ENCODE measurements around the gene SLC25A21.
"Not testable (repeated sequence)": the region's sequence is repeated elsewhere in the genome, so short reads cannot be mapped to it uniquely, and the experiment has no call there.

The SLC25A21 gene

DNA sequence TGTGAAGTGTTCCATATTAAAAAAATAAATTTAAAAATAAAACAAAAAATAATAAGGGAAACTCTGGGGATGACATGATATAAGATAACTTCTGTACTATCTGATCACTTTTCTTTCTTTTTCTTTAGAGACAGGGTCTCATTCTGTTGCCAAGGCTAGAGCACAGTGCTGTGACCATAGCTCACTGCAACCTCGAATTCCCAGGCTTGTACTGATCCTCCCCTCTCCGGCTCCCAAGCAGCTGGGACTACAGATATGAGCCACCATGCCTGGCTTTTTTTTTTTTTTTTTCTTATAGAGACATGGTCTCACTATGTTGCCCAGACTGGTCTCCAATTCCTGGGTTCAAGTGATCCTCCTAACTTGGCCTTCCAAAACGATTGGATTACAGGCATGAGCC is 14.9 kb upstream of the SLC25A21 start:
- DNase-seq (ENCODE audit: low read depth in 2 of 2, low spot score in 1 of 2) = no peak

GRCh38 chr14:37186865-37187264 is 14.5 kb upstream of the SLC25A21 start:
- no peak for DNase-seq (ENCODE audit: low read depth in 2 of 2, low spot score in 1 of 2)

- no peak for DNase-seq (ENCODE audit: low read depth in 2 of 2, low spot score in 1 of 2)
Observed at GRCh38 chr14:37185670-37186069, 13.3 kb upstream of the SLC25A21 start.

DNA sequence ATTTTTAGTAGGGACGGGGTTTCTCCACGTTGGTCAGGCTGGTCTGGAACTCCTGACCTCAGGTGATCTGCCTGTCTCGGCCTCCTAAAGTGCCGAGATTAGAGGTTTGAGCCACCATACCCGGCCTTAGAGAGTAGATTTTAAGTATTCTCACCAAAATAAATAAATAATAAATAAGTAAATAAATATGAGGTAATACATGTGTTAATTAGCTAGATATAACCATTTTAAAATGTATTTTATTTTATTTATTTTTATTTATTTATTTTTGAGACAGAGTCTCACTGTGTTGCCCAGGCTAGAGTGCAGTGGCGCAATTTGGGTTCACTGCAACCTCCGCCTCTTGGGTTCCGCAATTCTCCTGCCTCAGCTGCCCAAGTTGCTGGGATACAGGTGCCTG is 12.1 kb upstream of the SLC25A21 start:
- DNase-seq (ENCODE audit: low read depth in 2 of 2, low spot score in 1 of 2) = not testable (repeated sequence)

GRCh38 chr14:37181441-37181840 is 9.0 kb upstream of the SLC25A21 start:
- no peak for DNase-seq (ENCODE audit: low read depth in 2 of 2, low spot score in 1 of 2)

DNA sequence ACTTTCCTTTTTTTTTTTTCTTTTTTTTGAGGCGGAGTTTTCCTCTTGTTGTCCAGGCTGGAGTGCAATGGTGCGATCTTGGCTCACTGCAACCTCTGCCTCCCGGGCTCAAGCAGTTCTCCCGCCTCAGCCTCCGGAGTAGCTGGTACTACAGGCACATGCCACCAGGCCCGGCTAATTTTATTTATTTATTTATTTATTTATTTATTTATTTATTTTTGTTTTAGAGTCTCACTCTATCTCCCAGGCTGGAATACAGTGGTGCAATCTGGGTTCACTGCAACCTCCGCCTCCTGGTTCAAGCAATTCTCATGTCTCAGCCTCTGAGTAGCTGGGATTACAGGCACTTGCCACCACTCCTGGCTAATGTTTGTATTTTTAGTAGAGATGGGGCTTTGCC is 8.5 kb upstream of the SLC25A21 start:
- DNase-seq (ENCODE audit: low read depth in 2 of 2, low spot score in 1 of 2) = not testable (repeated sequence)

GRCh38 chr14:37179896-37180502 is 7.6 kb upstream of the SLC25A21 start:
- no peak for DNase-seq (ENCODE audit: low read depth in 2 of 2, low spot score in 1 of 2)

- no peak for DNase-seq (ENCODE audit: low read depth in 2 of 2, low spot score in 1 of 2)
Observed at GRCh38 chr14:37172936-37173614, 669 bp upstream of the SLC25A21 start.

DNA sequence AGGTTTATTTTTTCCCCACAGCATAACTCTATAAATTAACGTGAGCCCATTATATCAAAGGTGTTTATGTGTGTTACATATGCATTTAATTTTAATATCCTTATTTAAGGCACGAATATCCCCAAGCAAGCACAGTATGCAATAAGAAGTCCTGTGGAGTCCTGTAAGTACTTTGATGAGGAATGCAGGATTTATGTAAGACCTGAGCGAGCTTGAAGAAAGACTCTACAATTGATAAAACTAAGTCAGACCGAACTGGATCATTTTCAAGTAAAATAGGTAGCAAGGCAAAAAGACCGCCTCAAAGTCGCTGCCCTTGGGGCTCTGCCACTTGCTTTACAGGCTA is 755 bp downstream of the SLC25A21 start:
- no peak for DNase-seq (ENCODE audit: low read depth in 2 of 2, low spot score in 1 of 2)

DNA sequence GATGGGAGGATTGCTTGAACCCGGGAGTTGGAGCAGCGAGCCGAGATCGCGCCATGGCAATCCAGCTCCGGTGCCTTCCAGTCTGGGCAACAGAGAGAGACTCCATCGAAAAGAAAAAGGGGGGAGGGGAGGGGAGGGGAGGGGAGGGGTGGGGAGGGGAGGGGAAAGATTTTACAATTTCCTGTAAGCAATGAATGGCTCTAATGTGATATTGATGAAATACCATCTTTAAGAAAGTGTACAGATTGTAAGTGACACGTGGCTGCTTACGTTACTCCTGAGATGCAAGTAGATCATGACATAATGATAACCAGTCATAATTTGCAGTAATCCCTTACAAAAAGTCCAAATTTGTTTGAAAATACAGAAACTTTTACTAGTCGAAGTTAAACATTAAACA is 1.4 kb downstream of the SLC25A21 start:
- no peak for DNase-seq (ENCODE audit: low read depth in 2 of 2, low spot score in 1 of 2)

- no peak for DNase-seq (ENCODE audit: low read depth in 2 of 2, low spot score in 1 of 2)
Observed at GRCh38 chr14:37170237-37170636, 2.2 kb downstream of the SLC25A21 start.

DNA sequence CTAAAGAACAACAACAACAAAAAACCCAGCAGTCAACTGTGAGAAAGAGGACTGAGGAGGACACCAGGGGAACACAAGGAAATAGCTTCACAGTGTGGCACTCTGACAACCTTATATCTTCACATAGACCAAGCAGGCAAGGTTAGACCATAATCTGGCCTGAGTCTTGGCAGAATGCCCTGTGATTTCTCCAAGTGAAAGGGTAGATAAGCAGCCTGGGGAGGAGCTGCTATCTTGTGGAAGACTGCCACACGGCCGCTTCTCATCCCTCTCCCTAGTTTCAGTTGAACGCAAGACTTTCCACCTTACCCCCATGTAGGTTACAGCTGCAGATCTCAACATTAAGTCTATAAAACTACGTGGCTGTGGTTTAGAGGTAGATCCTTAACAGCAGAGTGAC is 3.7 kb downstream of the SLC25A21 start:
- no peak for DNase-seq (ENCODE audit: low read depth in 2 of 2, low spot score in 1 of 2)

- DNase-seq (ENCODE audit: low read depth in 2 of 2, low spot score in 1 of 2) = no peak
Observed at GRCh38 chr14:37167151-37168047, 5.0 kb downstream of the SLC25A21 start.

- DNase-seq (ENCODE audit: low read depth in 2 of 2, low spot score in 1 of 2) = no peak
Observed at GRCh38 chr14:37165794-37166193, 6.6 kb downstream of the SLC25A21 start.

DNA sequence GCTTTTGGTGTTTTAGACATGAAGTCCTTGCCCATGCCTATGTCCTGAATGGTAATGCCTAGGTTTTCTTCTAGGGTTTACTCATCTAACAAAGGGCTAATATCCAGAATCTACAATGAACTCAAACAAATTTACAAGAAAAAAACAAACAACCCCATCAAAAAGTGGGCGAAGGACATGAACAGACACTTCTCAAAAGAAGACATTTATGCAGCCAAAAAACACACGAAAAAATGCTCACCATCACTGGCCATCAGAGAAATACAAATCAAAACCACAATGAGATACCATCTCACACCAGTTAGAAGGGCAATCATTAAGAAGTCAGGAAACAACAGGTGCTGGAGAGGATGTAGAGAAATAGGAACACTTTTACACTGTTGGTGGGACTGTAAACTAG is 10.1 kb downstream of the SLC25A21 start:
- DNase-seq (ENCODE audit: low read depth in 2 of 2, low spot score in 1 of 2) = not testable (repeated sequence)

- no peak for DNase-seq (ENCODE audit: low read depth in 2 of 2, low spot score in 1 of 2)
Observed at GRCh38 chr14:37157987-37158386, 14.4 kb downstream of the SLC25A21 start.

DNA sequence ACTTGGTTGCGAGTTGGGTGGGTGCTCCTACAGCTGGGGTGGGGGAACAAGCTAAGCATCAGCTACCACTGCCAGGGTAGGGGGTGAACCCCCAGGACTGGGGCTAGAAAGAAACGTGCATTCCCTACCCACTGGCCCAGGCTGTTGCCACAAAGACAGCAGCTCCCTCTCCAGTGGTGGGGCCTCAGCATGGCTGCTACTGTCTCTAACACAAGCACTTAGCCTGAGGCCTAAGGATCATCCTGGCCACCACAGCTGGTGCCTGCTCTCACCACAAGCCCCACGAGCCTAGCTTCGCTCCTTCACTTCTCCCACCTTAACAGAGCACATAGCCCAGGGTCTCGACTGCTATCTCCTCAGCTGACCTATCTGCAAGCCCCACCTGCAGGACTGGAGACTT is 18.9 kb downstream of the SLC25A21 start:
- DNase-seq (ENCODE audit: low read depth in 2 of 2, low spot score in 1 of 2) = no peak

DNA sequence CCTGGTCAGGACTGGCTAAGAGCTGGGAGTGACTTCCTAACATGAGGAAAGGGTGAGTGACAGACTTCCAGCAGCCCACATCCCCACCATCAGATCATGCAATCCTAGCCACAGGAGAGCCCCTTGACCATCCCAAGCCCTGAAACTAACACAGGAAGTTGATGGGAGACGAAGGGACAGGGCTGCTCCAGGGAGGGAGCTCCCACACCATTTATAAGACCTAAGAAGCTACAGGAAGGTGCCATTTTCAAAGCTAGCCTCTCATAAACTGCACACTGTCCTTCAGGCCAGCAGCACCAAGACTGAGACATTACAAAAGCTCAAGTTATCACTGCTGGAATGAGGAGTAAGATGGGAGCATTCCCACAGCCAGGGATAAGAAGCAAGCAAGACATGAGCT is 19.4 kb downstream of the SLC25A21 start:
- DNase-seq (ENCODE audit: low read depth in 2 of 2, low spot score in 1 of 2) = no peak

- no peak for DNase-seq (ENCODE audit: low read depth in 2 of 2, low spot score in 1 of 2)
Observed at GRCh38 chr14:37150414-37150813, 22.0 kb downstream of the SLC25A21 start.

- DNase-seq (ENCODE audit: low read depth in 2 of 2, low spot score in 1 of 2) = no peak
Observed at GRCh38 chr14:37147310-37147880, 25.0 kb downstream of the SLC25A21 start.

- DNase-seq (ENCODE audit: low read depth in 2 of 2, low spot score in 1 of 2) = not testable (repeated sequence)
Observed at GRCh38 chr14:37146438-37146837, 26.0 kb downstream of the SLC25A21 start.

DNA sequence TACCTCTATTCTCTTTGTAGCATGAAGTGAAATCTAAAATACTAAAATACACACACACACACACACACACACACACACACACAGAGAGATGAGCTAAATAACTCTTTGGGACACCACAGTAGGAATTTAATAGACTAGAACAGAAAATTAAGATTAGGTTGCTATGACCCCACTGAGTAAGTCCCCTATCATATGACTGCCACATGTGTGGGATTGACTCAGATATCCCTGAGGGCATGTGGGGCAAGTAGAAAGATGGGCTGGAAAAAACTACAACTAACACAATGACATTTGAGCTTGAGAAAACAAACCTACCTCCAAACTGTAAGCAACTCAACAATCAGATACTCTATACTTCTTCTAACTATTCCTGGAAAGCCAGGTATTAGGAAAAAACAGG is 27.0 kb downstream of the SLC25A21 start:
- DNase-seq (ENCODE audit: low read depth in 2 of 2, low spot score in 1 of 2) = no peak
